NCI-H128 (cell line): Measurements from ENCODE around the gene NUF2.
A peak's percentile ranks its signal among the peaks of the same experiment; 100 is the strongest.
"Not testable (repeated sequence)": the region's sequence is repeated elsewhere in the genome, so short reads cannot be mapped to it uniquely, and the experiment has no call there.

Experiments
- DNase-seq: peaks from one replicate; lab custom pipeline; 2025; ENCODE audit not compliant: unreplicated experiment; lab: John Stamatoyannopoulos, UW

NUF2 gene

DNA sequence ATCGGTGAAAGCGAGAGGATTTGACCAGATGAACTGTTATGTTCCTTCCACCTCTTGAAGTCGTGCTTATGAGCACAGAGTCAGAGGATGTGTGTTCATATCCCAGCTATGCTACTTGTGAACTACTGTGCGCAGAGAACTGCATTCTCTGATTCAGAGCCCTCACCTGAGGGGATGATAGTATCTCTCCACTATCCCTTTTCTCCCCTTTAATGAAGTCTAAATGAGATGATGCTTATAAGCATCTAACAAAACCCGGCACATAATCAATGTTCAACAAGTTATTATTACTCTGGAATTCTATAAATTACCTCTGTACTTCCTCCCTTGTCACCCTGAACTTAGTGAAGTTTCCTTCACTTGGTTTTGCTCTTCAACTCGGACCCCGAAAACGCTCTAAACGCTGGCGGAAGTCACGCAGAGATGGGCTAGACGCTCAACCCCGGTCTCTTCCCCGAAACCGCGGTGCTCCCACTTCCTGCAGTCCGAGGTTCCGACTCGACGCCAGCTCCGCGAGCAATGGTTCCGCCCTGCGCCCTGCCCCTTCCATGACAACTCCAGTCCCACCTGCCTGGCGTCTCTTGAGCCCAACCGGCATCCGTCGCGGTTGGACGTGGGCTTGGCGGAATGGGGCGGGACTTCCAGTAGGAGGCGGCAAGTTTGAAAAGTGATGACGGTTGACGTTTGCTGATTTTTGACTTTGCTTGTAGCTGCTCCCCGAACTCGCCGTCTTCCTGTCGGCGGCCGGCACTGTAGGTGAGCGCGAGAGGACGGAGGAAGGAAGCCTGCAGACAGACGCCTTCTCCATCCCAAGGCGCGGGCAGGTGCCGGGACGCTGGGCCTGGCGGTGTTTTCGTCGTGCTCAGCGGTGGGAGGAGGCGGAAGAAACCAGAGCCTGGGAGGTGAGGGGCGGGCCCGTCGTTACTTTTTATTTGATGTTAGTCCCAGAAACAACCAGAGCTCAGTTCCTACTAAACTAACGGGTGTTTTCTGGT is at the start of gene NUF2:
NUF2 (plus strand) TSS at position 644 of the 995 bp plus-strand sequence. CDS start 4,098 bp downstream, outside the sequence.
- DNase-seq, result peak; percentile 99

DNA sequence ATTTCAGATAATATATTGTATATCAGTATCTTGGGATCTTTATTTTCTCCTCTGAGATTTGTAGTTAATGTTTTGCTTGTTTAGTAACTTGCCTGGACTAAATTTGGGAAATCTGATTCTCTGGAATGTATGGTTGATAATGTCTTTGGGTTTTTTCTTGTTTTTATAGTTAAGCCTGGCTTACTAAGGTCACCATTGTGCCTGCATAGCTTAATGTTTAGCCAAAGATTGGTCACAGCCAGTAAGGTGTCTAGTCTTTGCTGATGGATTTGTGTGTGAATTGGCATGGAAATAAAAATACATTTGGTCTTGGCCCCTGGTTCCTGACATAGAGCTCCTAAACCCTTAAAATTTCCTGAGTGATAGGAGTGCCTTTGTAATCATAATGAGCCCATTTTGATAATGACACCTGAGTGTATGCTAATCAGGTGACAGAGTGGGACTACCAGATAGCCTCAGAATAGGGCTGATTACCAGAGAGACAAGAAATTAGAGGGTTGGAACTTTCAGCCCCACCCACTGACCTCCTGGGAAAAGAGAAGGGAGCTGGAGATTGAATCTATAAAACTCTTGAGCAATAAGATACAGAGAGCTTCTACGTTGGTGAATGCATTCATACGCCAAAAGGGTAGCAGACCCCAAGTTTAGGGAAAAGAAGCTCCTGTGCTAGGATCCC is 47.9 kb upstream of the NUF2 start:
- no peak for DNase-seq

DNA sequence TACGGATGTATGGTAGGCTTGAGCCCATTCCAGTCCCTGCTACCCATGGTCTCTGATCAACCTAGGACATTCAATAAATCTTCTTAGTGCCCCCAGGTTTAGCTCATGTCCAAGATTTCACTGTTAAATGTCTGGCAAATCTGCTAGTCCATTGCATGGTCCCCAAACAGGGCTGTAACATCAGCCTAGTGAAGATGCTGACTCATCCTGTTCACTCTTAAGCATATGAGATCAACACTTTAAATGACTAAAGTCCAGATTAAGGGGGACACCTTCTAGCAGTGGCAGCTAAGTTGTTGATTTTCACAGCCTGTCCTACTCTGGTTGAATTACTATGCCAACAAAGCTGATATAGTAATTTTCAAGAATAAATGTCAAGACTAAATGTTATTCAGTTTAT is 46.5 kb upstream of the NUF2 start:
- DNase-seq, result no peak

DNA sequence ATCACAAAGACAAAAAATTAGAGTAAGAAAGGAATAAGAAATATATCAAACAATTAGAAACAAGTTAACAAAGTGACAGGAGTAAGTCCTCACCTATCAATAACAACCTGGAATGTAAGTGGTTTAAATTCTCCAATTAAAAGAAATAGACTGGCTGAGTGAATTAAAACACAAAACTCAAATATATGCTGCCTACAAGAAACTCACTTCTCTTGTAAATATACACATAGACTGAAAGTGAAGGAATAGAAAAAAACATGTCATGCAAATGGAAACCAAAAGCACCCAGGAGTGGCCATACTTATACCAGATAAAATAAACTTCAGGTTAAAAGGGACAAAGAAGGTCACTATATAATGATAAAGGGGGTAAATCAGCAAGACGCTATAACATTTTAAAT is 43.2 kb upstream of the NUF2 start:
- DNase-seq, result no peak

DNA sequence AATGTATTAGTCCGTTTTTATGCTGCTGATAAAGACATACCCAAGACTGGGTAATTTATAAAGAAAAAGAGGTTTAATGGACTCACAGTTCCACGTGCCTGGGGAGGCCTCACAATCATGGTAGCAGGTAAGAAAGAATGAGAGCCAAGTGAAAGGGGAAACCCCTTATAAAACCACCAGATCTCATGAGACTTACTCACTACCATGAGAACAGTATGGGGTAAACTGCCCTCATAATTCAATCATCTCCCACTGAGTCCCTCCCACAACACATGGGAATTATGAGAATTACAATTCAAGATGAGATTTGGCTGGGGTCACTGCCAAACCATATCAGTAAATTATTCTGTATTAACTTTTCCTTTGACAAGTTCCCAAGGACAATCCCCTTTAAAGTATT is 36.9 kb upstream of the NUF2 start:
- not testable (repeated sequence) for DNase-seq

DNA sequence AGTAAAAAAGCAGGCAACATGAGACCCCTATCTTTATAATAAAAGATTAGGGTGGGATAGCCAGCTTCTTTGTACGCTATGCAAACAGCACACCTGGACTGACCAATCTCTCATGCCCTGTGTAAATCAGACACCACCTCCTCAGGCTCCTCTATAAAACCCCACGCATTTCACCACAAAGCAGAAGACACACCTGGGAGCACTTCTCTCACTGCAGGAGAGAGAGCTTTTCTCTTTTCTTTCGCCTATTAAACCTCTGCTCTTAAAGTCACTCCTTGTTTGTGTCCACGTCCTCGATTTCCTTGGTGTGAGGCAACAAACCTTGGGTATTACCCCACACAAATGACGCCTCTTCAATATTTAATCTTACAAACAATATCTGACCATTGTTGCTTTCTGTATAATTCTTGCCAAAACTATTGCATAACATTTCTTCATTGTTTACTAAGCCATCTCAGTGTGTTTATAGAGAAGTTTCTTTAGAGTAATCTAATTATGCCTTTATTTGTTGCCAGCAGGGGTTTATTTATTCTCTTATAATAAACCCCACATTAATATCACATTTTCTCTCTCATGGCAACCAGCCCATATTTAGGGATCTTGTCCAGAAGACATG is 31.6 kb upstream of the NUF2 start:
- peak; percentile 3 for DNase-seq

DNA sequence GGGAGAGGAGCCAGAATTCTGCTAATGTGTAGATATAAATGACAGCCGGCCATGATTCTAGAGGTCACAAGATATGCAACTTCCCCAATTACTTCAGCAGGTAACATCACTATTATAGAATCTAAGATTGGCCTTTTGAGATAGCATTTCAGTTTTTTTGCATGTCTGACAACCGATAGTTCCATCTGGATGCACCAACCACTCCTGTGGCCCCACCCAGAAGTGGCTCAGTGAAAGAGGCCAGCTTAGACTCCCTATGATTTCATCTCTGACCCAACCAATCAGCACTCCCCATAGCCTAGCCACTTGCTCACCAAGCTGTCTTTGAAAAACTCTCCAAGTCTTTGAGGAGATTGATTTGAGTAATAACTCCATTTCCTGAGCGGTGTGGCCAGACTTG is 30.3 kb upstream of the NUF2 start:
- DNase-seq, result no peak

DNA sequence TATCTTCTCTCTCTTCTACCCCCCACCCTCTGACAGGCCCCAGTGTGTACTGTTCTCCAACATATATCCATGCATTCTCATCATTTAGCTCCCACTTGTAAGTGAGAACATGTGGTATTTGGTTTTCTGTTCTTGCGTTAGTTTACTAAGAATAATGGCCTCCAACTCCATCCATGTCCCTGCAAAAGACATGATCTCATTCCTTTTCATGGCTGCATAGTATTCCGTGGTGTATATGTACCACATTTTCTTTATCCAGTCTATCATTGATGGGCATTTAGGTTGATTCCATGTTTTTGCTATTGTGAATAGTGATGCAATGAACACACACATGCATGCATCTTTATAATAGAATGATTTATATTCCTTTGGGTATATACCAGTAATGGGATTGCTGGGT is 29.6 kb upstream of the NUF2 start:
- not testable (repeated sequence) for DNase-seq

DNA sequence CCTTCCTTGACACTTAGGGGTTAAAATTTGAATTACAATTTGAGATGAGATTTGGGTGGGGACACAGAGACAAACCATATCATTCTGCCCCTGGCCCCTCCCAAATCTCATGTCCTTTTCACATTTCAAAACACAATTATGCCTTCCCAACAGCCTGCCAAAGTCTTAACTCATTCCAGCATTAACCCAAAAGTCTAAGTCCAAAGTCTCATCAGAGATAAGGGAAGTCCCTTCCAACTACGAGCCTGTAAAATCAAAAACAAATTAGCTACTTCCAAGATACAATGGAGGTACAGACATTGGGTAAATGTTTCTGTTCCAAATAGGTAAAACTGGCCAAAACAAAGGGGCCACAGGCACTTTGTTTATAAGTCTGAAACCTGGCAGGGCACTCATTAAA is 28.3 kb upstream of the NUF2 start:
- not testable (repeated sequence) for DNase-seq

DNA sequence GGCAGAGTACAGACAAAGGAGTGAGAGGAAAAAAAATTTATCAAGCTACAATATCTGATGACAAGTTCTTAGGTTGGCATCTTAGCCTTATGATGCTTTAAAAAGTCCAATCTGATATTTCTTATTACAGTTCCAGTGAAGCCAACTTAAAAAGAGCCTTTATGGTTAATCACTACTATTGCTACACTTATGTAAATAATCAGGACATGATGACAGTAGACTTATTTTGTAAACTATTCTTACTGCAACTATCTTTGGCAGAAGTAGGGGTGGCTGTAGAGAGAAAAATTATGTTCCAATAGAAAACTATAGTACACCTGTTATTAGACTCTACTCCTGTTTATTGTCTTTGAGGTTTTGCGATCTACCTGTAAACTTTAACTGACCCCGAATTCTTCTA is 25.8 kb upstream of the NUF2 start:
- DNase-seq, result no peak

DNA sequence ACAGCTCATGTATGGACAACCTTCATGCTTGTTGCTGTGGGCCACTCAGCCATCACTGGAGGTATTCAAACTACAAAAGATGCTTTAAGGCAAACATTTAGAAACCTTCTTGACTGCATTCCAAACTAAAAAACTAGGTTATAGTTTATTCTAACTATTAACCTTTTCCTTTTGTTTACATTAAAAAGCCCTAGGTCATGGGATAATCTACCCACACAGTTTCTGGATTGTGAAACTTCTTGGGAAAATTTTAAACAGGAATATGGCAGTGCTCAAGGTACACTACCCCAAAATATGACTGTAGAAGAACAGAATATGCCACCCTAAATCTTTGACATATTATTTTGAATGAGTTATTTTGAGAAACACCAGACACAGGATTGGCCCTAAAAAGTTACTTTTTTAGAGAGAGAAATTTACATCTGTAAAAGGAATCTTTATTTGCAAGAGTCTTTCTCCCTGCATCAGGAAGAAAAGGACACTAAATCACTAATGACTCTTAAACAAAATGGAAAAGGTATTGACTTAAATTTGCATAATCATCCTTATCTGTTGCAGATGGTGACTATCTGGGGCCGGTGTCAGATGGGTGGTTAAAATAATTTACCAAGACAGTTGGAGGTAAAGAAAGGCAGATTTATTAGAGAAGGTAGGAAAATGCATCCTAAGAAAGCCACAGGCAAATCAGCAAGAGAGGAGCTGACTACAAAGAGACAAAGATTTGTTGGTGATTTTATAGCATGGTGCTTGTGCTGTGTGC is 25.1 kb upstream of the NUF2 start:
- DNase-seq, result no peak

DNA sequence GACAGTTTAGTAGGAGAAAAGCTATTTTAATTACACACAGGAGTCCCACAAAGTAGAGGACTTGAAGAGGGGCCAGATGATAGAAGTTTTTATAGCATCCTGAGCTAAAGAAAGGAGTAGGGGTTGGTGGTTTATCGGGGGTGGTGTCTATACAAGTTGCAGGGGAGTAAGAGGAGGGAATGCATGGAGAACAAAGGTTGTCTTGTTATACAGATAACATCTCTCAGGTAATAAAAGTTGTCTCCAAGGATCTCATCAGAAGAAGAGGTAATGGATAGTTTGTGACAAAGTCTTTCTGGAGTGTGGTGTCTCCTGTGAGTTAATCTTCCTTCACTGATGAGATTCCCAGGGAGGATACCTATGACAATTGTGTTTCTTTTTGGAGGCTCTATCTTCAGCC is 23.4 kb upstream of the NUF2 start:
- DNase-seq, result no peak

DNA sequence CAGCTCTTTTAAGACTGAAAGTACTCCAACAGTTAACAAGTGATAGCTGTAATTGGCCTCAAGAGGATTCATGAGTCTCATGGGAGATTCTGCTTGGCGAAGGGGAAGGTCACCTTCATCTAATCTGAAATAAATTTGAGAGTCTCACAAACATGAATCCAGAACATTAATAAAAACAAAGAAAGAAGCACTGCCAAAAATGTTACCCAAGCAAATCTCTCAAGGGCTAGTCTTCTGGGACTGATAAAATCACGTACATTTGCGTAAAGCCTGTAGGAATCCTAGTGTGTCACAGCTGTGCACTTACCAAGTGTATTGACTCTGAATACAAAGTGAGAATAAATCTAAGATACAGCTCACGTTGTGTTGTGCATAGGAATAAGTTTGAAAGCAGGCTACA is 21.2 kb upstream of the NUF2 start:
- DNase-seq, result no peak

DNA sequence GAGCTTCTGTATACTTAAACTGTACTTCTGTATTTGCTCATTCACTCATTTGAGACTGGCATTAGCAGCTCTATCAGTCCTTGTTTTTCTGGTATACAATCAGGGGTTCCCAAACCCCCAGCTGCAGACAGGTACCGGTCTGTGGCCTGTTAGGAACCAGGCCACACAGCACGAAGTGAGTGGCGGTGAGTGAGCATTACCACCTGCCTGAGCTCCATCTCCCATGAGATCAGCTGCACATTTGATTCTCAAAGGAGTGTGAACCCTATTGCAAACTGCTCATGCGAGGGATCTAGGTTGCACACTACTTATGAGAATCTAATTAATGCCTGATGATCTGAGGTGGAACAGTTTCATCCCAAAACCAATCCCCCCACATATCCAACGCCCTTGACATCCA is 18.2 kb upstream of the NUF2 start:
- no peak for DNase-seq

DNA sequence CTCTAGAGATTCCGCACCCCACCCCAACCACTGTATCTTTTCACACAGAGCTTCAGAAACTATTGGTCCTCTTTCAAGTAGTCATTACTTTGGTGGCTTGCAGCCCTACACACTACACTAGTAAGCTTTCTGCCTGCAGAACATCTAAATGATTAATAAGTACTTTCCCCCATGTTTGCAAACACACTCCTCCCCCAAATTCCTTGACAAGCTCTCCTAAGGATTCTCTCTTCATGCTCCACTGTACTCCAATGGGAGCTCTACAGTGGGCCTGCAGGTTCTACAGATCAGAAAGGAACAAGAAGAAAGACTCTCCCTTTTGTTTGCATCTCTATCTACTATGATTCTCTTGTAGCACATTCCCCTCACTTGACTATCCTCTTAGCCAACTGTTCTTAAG is 16.3 kb upstream of the NUF2 start:
- no peak for DNase-seq

DNA sequence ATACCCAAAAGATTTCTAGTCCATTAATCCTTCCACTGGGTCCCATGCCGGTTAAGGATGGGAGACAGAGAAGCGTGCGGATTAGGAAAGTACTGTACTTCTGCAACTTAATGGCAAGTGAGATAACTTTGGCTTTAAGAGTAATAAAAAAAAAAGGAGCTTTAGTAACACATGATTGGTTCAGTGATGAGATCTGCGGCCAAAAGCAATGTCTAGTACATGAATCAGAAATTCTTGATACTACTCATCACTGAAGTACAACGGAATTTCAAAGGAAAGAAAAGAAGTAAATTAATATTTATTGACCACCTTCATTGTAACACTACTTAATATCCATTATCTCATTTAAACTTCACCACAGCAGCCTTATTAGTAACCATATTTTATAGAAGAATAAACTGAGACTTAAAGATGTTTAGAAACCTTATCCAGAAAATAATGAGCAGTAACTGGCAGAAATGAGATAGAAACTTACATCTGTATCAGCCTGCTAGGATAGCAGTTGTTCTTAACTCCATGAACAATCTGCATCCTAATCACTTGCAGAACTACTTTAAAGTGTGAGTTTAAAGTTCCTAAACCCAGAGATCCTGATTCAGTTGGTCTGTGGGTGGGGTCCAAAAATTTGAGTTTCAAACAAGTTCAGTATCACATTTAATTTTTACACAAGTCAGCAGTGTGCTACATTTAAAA is 14.1 kb upstream of the NUF2 start:
- DNase-seq, result no peak

DNA sequence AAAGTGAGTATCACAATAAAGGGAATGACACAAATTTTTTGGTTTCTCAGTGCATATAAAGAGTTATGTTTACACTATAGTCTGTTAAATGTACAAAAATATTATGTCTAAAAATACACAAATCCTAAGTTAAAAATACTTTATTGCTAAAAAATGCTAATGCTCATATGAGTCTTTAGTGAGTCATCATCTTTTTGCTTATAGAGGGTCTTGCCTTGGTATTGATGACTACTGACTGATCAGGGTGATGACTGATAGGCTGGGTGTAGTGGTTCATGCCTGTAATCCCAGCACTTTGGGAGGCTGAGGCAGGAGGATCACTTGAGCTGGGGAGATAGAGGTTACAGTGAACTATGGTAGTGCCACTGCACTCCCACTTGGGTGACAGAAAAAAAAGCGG is 12.9 kb upstream of the NUF2 start:
- DNase-seq, result no peak

DNA sequence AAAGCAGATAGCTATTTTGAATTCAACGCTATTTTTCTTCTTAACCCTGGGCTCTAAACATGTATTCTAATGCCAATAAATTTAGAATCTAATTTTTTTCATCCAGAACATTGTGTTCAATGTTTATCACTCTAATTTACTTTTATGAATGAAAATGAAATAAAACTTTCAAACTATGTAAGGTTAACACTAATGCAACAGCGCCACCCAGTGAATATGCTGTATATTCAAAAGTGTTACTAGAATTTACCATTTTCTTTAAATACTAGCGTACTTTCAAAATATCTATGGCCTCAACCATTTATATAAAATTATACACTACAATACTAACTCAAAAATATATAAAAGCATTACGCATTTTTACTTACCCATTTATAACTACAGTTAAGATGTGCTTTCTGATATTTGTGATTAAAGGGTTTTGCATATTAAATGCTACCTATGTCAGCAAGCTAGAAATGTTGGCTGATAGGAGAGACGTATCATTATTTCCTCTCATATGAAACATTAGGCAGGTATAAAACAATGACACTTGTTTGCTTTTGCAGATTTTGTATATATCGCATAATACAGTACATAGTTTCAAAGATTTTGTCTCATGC is 5.9 kb upstream of the NUF2 start:
- no peak for DNase-seq

DNA sequence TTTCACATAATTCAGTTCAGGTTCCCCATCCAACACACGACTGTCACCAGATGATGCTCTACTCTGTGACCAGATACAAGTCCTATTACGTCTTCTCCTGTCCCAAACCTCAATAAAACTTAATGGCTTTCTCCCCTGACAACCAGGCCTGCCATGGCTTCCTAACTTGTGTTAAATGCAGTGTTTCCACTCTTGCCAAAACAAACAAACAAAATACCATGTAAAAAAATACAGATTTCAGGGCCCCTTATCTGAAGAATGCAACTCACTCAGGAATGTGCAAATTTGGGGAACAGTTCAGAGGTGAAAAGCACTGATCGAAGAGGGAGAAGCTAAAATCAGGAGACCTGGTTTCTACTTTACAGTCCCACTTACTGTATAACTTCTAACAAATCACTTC is 863 bp upstream of the NUF2 start:
- no peak for DNase-seq

DNA sequence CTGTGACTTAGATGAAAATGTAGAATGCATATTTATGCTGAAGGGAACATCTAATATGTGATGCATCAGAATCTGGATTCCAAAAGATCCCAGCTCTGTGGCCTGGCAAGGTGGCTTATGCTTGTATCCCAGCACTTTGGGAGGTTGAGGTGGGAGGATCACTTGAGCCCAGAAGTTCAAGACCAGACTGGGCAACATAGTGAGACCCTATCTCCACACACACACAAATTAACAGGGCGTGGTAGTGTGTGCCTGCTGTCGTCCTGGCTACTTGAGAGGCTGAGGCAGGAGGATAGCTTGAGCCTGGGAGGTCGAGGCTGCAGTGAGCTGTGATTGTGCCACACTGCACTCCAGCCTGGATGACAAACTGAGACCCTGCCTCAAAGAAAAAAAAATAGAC is 1.6 kb downstream of the NUF2 start:
- not testable (repeated sequence) for DNase-seq
